CD4-positive, alpha-beta T cell (primary cell): ENCODE measurements around the gene CALML5. TPM values are rescaled to one million over a fixed set of nuclear protein-coding genes. Genes with fewer than 3 reads are reported as not detected.
"Not testable (repeated sequence)": the region's sequence is repeated elsewhere in the genome, so short reads cannot be mapped to it uniquely, and the experiment has no call there.

ENCODE experiments used
- ATAC-seq: fragments of 200-7000 bp; cut with Tn5 transposase; one replicate; pipeline ENCODE4 v1.10.0; 2022; ENCODE audit warnings: mild to moderate bottlenecking; ENCODE audit not compliant: poor library complexity
- CTCF ChIA-PET: fragments of 350-600 bp; sonication (Branson Sonifier 250); formaldehyde crosslinking; loops from one replicate; lab custom pipeline; 2021; ENCODE audit warnings: antibody characterized with exemption, inconsistent platforms; lab: Charles Lee
- POLR2A ChIA-PET: fragments of 350-600 bp; sonication (Branson Sonifier 250); formaldehyde crosslinking; loops from one replicate; lab custom pipeline; 2021; ENCODE audit warnings: antibody characterized with exemption, inconsistent platforms; lab: Charles Lee
- DNase-seq, 14 experiments: peaks; one replicate each; pipeline ENCODE4 v3.0.0-alpha.2; 2013 to 2020; ENCODE audit warnings: mixed read lengths in 2 of 14
- H3K27ac ChIP-seq, 2 donors: one replicate each; pipeline versions ENCODE4 v1.5.1 to v1.7.0; 2013; ENCODE audit warnings: low read length in 2 of 2, low read depth in 1 of 2, mild to moderate bottlenecking in 1 of 2
- H3K27me3 ChIP-seq, 2 experiments: 1 replicate in 1 of 2; 2 replicates in 1 of 2; pipeline versions ENCODE4 v1.6.1 to v1.7.0; 2013; ENCODE audit warnings: low read length in 2 of 2, control low read depth in 1 of 2, mild to moderate bottlenecking in 1 of 2, moderate library complexity in 1 of 2; ENCODE audit not compliant: insufficient read depth in 2 of 2, control insufficient read depth in 1 of 2
- H3K36me3 ChIP-seq: one replicate; pipeline ENCODE4 v1.6.1; 2013; ENCODE audit warnings: low read length, control low read depth; ENCODE audit not compliant: insufficient read depth
- H3K4me1 ChIP-seq: one replicate; pipeline ENCODE4 v1.6.1; 2013; ENCODE audit warnings: low read length, control low read depth; ENCODE audit not compliant: insufficient read depth
- H3K4me3 ChIP-seq: one replicate; pipeline ENCODE4 v1.5.1; 2013; ENCODE audit warnings: mild to moderate bottlenecking, low read length, moderate library complexity
- H3K9me3 ChIP-seq, 2 experiments: 1 replicate in 1 of 2; 2 replicates in 1 of 2; pipeline versions ENCODE4 v1.6.1 to v1.7.0; 2013; ENCODE audit warnings: low read length in 2 of 2, mild to moderate bottlenecking in 2 of 2, control low read depth in 1 of 2, moderate library complexity in 1 of 2; ENCODE audit not compliant: control insufficient read depth in 1 of 2, insufficient read depth in 1 of 2
- H3K27ac Mint-ChIP-seq: one replicate; pipeline ENCODE4 v1.8.0; 2020; ENCODE audit warnings: mixed read lengths
- H3K27me3 Mint-ChIP-seq: one replicate; pipeline ENCODE4 v1.8.0; 2021; ENCODE audit warnings: mixed read lengths
- H3K36me3 Mint-ChIP-seq: one replicate; pipeline ENCODE4 v1.8.0; 2021; ENCODE audit warnings: low read depth, mixed read lengths
- H3K4me1 Mint-ChIP-seq: one replicate; pipeline ENCODE4 v1.8.0; 2021; ENCODE audit warnings: low read depth, mixed read lengths
- H3K4me3 Mint-ChIP-seq: one replicate; pipeline ENCODE4 v1.8.0; 2020; ENCODE audit warnings: mild to moderate bottlenecking, mixed read lengths
- H3K9me3 Mint-ChIP-seq: one replicate; pipeline ENCODE4 v1.8.0; 2020; ENCODE audit warnings: mixed read lengths
- CTCF ChIP-seq: fragments of 200-600 bp; IDR thresholded peaks from one replicate; pipeline ENCODE4 v1.8.0; 2022; ENCODE audit warnings: antibody characterized with exemption, mild to moderate bottlenecking
- intact Hi-C, 2 experiments: fragments of 100-400 bp; cut with DNase I in 1 of 2; cut with micrococcal nuclease in 1 of 2; formaldehyde crosslinking; loops; one replicate each; pipeline versions ENCODE4 v1.15.1 to v1.9.0; 2023 to 2025; cut with DNase I, micrococcal nuclease
- total RNA-seq, 174 experiments: library from RNA in 2 of 174; stranded (reverse) in 2 of 174; gene quantifications; one replicate each; pipeline ENCODE4 v1.2.3 and lab custom pipeline; 2021 to 2026

The CALML5 gene
- total RNA-seq, 2 experiments from 2014 or later, result not detected

- ChIA-PET POLR2A (no interaction called here), CTCF (no interaction called here)
- no peak overlapping the region for H3K4me3 Mint-ChIP-seq
- Histone ChIP-seq H3K27me3 (no peaks in the 10 kb centered on the region), H3K36me3 (no peaks in the 10 kb centered on the region), H3K27ac (no peak overlapping the region), H3K9me3 (peaks cover 0 to 4% of the 10 kb centered on the region in 2 experiments), H3K4me3 (no peak overlapping the region), H3K4me1 (no peaks in the 10 kb centered on the region)
- H3K27ac Mint-ChIP-seq, result no peak overlapping the region
- no peaks in the 10 kb centered on the region for H3K27me3 Mint-ChIP-seq
- intact Hi-C loops, result no loop called here
- no peaks in the 10 kb centered on the region for H3K9me3 Mint-ChIP-seq
- ATAC-seq (no peak), DNase-seq (no peak)
- H3K4me1 Mint-ChIP-seq, result no peaks in the 10 kb centered on the region
- no peak for TF ChIP-seq CTCF
- H3K36me3 Mint-ChIP-seq, result no peaks in the 10 kb centered on the region
These were observed 20.6 kb downstream of the CALML5 start for GRCh38 chr10:5478694-5479305.

GRCh38 chr10:5477948-5478693 is 21.2 kb downstream of the CALML5 start:
- no peak overlapping the region for H3K4me3 Mint-ChIP-seq
- Histone ChIP-seq H3K4me1 (no peaks in the 10 kb centered on the region), H3K27me3 (no peaks in the 10 kb centered on the region), H3K27ac (no peak overlapping the region), H3K36me3 (no peaks in the 10 kb centered on the region), H3K9me3 (peaks cover 0 to 4% of the 10 kb centered on the region in 2 experiments), H3K4me3 (no peak overlapping the region)
- ATAC-seq (no peak), DNase-seq (no peak)
- intact Hi-C loops, result no loop called here
- H3K27ac Mint-ChIP-seq, result no peak overlapping the region
- no peaks in the 10 kb centered on the region for H3K9me3 Mint-ChIP-seq
- H3K27me3 Mint-ChIP-seq, result no peaks in the 10 kb centered on the region
- no peaks in the 10 kb centered on the region for H3K4me1 Mint-ChIP-seq
- POLR2A ChIA-PET, result no interaction called here
- no peaks in the 10 kb centered on the region for H3K36me3 Mint-ChIP-seq
- no peak for TF ChIP-seq CTCF
- CTCF ChIA-PET, result no interaction called here

- DNase-seq (no peak), ATAC-seq (no peak)
- Histone ChIP-seq H3K4me3 (no peak overlapping the region), H3K36me3 (no peaks in the 10 kb centered on the region), H3K27me3 (no peaks in the 10 kb centered on the region), H3K4me1 (no peaks in the 10 kb centered on the region), H3K9me3 (peaks cover 0 to 4% of the 10 kb centered on the region in 2 experiments), H3K27ac (no peak overlapping the region)
- no peak for TF ChIP-seq CTCF
- CTCF ChIA-PET, result no interaction called here
- Mint-ChIP-seq H3K36me3 (no peaks in the 10 kb centered on the region), H3K27ac (no peak overlapping the region), H3K4me3 (no peak overlapping the region), H3K4me1 (no peaks in the 10 kb centered on the region), H3K27me3 (no peaks in the 10 kb centered on the region), H3K9me3 (no peaks in the 10 kb centered on the region)
- POLR2A ChIA-PET, result no interaction called here
- intact Hi-C loops, result no loop called here
These were observed 22.3 kb downstream of the CALML5 start for GRCh38 chr10:5476918-5477525.

- DNase-seq, H3K4me1 ChIP-seq, H3K27ac ChIP-seq, ATAC-seq, H3K9me3 ChIP-seq, H3K4me3 ChIP-seq, H3K4me3 Mint-ChIP-seq, POLR2A ChIA-PET, H3K36me3 ChIP-seq, H3K4me1 Mint-ChIP-seq, H3K9me3 Mint-ChIP-seq, H3K27me3 ChIP-seq, CTCF ChIA-PET, intact Hi-C loops, H3K36me3 Mint-ChIP-seq, H3K27me3 Mint-ChIP-seq, H3K27ac Mint-ChIP-seq: not testable (repeated sequence)
These were observed 23.2 kb downstream of the CALML5 start for GRCh38 chr10:5475974-5476807.
